ENCODE results near the gene BTN2A1.

- TF ChIP-seq POLR2A (IDR thresholded peaks at IDR 0.05; ENCODE audit: extremely low read depth, insufficient read length) (no peak), CTCF (IDR thresholded peaks at IDR 0.05; ENCODE audit: low read depth, low read length) (no peak), MYC (IDR thresholded peaks at IDR 0.05; ENCODE audit: low read depth, low read length) (no peak), MAX (IDR thresholded peaks at IDR 0.05; ENCODE audit: low read depth, low read length) (no peak)
These were observed 28.6 kb downstream of the BTN2A1 start for GRCh38 chr6:26486358-26486757.
